Memory B cell (primary cell): Measurements from ENCODE around the gene PRKRIP1.
"Not testable (repeated sequence)": the region's sequence is repeated elsewhere in the genome, so short reads cannot be mapped to it uniquely, and the experiment has no call there.

Source experiments
- ATAC-seq: fragments of 150-1000 bp; cut with Tn5 transposase; 2 replicates; pipeline ENCODE4 v1.10.0; 2021; ENCODE audit warnings: low read depth, mild to moderate bottlenecking, moderate library complexity
- DNase-seq, 2 donors: peaks; one replicate each; pipeline ENCODE4 v3.0.0; 2022; ENCODE audit warnings: low spot score in 2 of 2
- H3K27ac Mint-ChIP-seq: one replicate; pipeline ENCODE4 v1.8.0; 2022; ENCODE audit warnings: mild to moderate bottlenecking, moderate library complexity, mixed read lengths
- H3K27me3 Mint-ChIP-seq: one replicate; pipeline ENCODE4 v1.8.0; 2022; ENCODE audit warnings: mixed read lengths
- H3K36me3 Mint-ChIP-seq: one replicate; pipeline ENCODE4 v1.8.0; 2022; ENCODE audit warnings: mild to moderate bottlenecking, mixed read lengths
- H3K4me1 Mint-ChIP-seq: one replicate; pipeline ENCODE4 v1.8.0; 2022; ENCODE audit warnings: mixed read lengths
- H3K4me3 Mint-ChIP-seq: one replicate; pipeline ENCODE4 v1.8.0; 2022; ENCODE audit warnings: mild to moderate bottlenecking, moderate library complexity, mixed read lengths
- H3K9me3 Mint-ChIP-seq: one replicate; pipeline ENCODE4 v1.8.0; 2022; ENCODE audit warnings: mixed read lengths

PRKRIP1 gene

GRCh38 chr7:102467581-102468477 is 71.7 kb downstream of the PRKRIP1 start:
- H3K4me3 Mint-ChIP-seq: no peak overlapping the region
- peaks cover 7% of the 10 kb centered on the region for H3K36me3 Mint-ChIP-seq
- peaks cover 10% of the 10 kb centered on the region for H3K4me1 Mint-ChIP-seq
- H3K9me3 Mint-ChIP-seq: no peaks in the 10 kb centered on the region
- ATAC-seq (no peak), DNase-seq (no peak)
- H3K27ac Mint-ChIP-seq: no peak overlapping the region
- H3K27me3 Mint-ChIP-seq: no peaks in the 10 kb centered on the region

GRCh38 chr7:102468478-102469350 is 72.6 kb downstream of the PRKRIP1 start:
- H3K36me3 Mint-ChIP-seq: peaks cover 7% of the 10 kb centered on the region
- ATAC-seq (no peak), DNase-seq (no peak)
- H3K27me3 Mint-ChIP-seq: no peaks in the 10 kb centered on the region
- no peak overlapping the region for H3K4me3 Mint-ChIP-seq
- no peaks in the 10 kb centered on the region for H3K9me3 Mint-ChIP-seq
- H3K27ac Mint-ChIP-seq: no peak overlapping the region
- peaks cover 10% of the 10 kb centered on the region for H3K4me1 Mint-ChIP-seq

GRCh38 chr7:102469351-102469971 is 73.3 kb downstream of the PRKRIP1 start:
- Mint-ChIP-seq H3K9me3 (no peaks in the 10 kb centered on the region), H3K4me3 (no peak overlapping the region), H3K4me1 (peaks cover 7% of the 10 kb centered on the region), H3K27ac (no peak overlapping the region), H3K36me3 (peaks cover 7% of the 10 kb centered on the region), H3K27me3 (no peaks in the 10 kb centered on the region)
- no peak for DNase-seq
- ATAC-seq: no peak

- Mint-ChIP-seq H3K27ac (no peak overlapping the region), H3K4me1 (peaks cover 7% of the 10 kb centered on the region), H3K9me3 (no peaks in the 10 kb centered on the region), H3K27me3 (no peaks in the 10 kb centered on the region), H3K36me3 (peaks cover 7% of the 10 kb centered on the region), H3K4me3 (no peak overlapping the region)
- ATAC-seq (no peak), DNase-seq (no peak)
Measured at GRCh38 chr7:102469972-102470825, 74.0 kb downstream of the PRKRIP1 start.

GRCh38 chr7:102471791-102472125 is 75.6 kb downstream of the PRKRIP1 start:
- Mint-ChIP-seq H3K4me3 (no peak overlapping the region), H3K4me1 (peaks cover 2% of the 10 kb centered on the region), H3K27me3 (no peaks in the 10 kb centered on the region), H3K36me3 (peaks cover 4% of the 10 kb centered on the region), H3K27ac (no peak overlapping the region), H3K9me3 (no peaks in the 10 kb centered on the region)
- ATAC-seq (no peak), DNase-seq (no peak)

GRCh38 chr7:102472126-102473041 is 76.2 kb downstream of the PRKRIP1 start:
- Mint-ChIP-seq H3K36me3 (peaks cover 2% of the 10 kb centered on the region), H3K27me3 (no peaks in the 10 kb centered on the region), H3K4me1 (no peaks in the 10 kb centered on the region), H3K27ac (no peak overlapping the region), H3K9me3 (no peaks in the 10 kb centered on the region), H3K4me3 (no peak overlapping the region)
- ATAC-seq (no peak), DNase-seq (no peak)

- no peak overlapping the region for H3K4me3 Mint-ChIP-seq
- no peak for ATAC-seq
Measured at GRCh38 chr7:102473271-102473991, 77.3 kb downstream of the PRKRIP1 start.

GRCh38 chr7:102474116-102474515 is 78.0 kb downstream of the PRKRIP1 start:
- H3K36me3 Mint-ChIP-seq, H3K4me1 Mint-ChIP-seq, H3K27me3 Mint-ChIP-seq, H3K4me3 Mint-ChIP-seq, H3K27ac Mint-ChIP-seq, H3K9me3 Mint-ChIP-seq, DNase-seq, ATAC-seq: not testable (repeated sequence)

More at GRCh38 chr7:102473271-102473991, 77.3 kb downstream of the PRKRIP1 start:
- peaks cover 2% of the 10 kb centered on the region for H3K36me3 Mint-ChIP-seq
- H3K9me3 Mint-ChIP-seq: no peaks in the 10 kb centered on the region
- DNase-seq: no peak
- H3K27ac Mint-ChIP-seq: no peak overlapping the region
- no peaks in the 10 kb centered on the region for H3K4me1 Mint-ChIP-seq
- no peaks in the 10 kb centered on the region for H3K27me3 Mint-ChIP-seq

GRCh38 chr7:102474736-102475435 is 78.7 kb downstream of the PRKRIP1 start:
- not testable (repeated sequence) for H3K4me1 Mint-ChIP-seq, H3K4me3 Mint-ChIP-seq, H3K9me3 Mint-ChIP-seq, H3K27me3 Mint-ChIP-seq, H3K36me3 Mint-ChIP-seq, ATAC-seq, DNase-seq, H3K27ac Mint-ChIP-seq
